Adrenal gland (tissue), 12 donors: Measurements from ENCODE around the gene MYRFL. TPM values are rescaled to one million over a fixed set of nuclear protein-coding genes. Genes with fewer than 3 reads are reported as not detected.
A peak's percentile ranks its signal among the peaks of the same experiment; 100 is the strongest.

Experiments used
- DNase-seq, 7 donors: peaks; one replicate each; pipeline ENCODE4 v3.0.0-alpha.2; 2019 to 2020
- H3K27ac ChIP-seq, 5 donors: fragments of 200-600 bp; sonication (generic) in 4 of 5; 1 replicate in 3 of 5; 2 replicates in 2 of 5; pipeline versions ENCODE4 v1.5.1 to v1.8.0; 2016 to 2020; ENCODE audit warnings: mild to moderate bottlenecking in 1 of 5
- H3K27me3 ChIP-seq: fragments of 200-600 bp; 2 replicates; pipeline ENCODE4 v1.8.0; 2021
- H3K36me3 ChIP-seq, 2 donors: fragments of 200-600 bp; replicated peaks in 1 of 2; 1 replicate in 1 of 2; 2 replicates in 1 of 2; pipeline versions ENCODE4 v1.5.1 to v1.8.0; 2018 to 2022
- H3K4me1 ChIP-seq, 2 donors: fragments of 200-600 bp; replicated peaks in 1 of 2; 1 replicate in 1 of 2; 2 replicates in 1 of 2; pipeline versions ENCODE4 v1.5.1 to v1.8.0; 2018 to 2021
- H3K4me3 ChIP-seq, 4 donors: fragments of 200-600 bp; sonication (generic) in 3 of 4; one replicate each; pipeline ENCODE4 v1.5.1; 2016 to 2018
- H3K9me3 ChIP-seq, 3 donors: fragments of 200-600 bp; sonication (generic) in 1 of 3; replicated peaks in 1 of 3; 1 replicate in 2 of 3; 2 replicates in 1 of 3; pipeline versions ENCODE4 v1.5.1 to v1.8.0; 2016 to 2021
- CTCF ChIP-seq, 6 experiments: fragments of 450-650 bp in 4 of 6; fragments of 200-600 bp in 2 of 6; sonication (generic) in 1 of 6; IDR thresholded peaks; 1 replicate in 5 of 6; 2 replicates in 1 of 6; pipeline versions ENCODE4 v1.5.1 to v1.8.0; 2016 to 2021; ENCODE audit warnings: antibody characterized with exemption in 6 of 6, mild to moderate bottlenecking in 2 of 6, moderate library complexity in 1 of 6
- POLR2A ChIP-seq, 2 donors: fragments of 450-650 bp; IDR thresholded peaks; one replicate each; pipeline ENCODE4 v1.6.1; 2017; ENCODE audit warnings: antibody characterized with exemption in 2 of 2, mild to moderate bottlenecking in 2 of 2, moderate library complexity in 1 of 2
- WGBS, 4 donors: extraction: QIAGEN DNeasy Blood & Tissue Kit in 2 of 4; methylation state at CpG; one replicate each; pipeline versions ENCODE4 v1.1.5 to v1.1.7; 2013 to 2017; 5-methylcytosine and 5-hydroxymethylcytosine counted together
- intact Hi-C, 2 donors: fragments of 100-400 bp; cut with DNase I; formaldehyde crosslinking; loops; one replicate each; pipeline versions ENCODE4 v1.14.1 to v1.15.0; 2022 to 2023
- polyA plus RNA-seq, 3 donors: library from polyadenylated mRNA; stranded (reverse); fragments of 200-250 nt in 2 of 3; fragments of 350-450 nt in 1 of 3; fragmentation: Illumina TruSeq in 1 of 3; extraction: RNeasy Lipid Tissue Mini Kit (QIAGEN cat#74804) in 1 of 3; gene quantifications; one replicate each; pipeline ENCODE4 v1.2.3, GENCODE V29; 2013 to 2014
- total RNA-seq, 9 donors: library from RNA; depleted of rRNA in 4 of 9; stranded (reverse); fragments of >200 nt in 4 of 9; fragments of 120-200 nt in 1 of 9; fragmentation: NEBNext Ultra II Directional in 1 of 9; extraction: Animal tissue kit (Norgen Biotek cat#: 25700) in 1 of 9; gene quantifications; one replicate each; pipeline versions ENCODE4 v1.1.0 to v1.2.4, GENCODE V29; 2013 to 2023
- donor health status: healthy with polysubstance abuse.
- donor health status: Bipolar disorder and iron deficiency.
- donor health status: DM: yes; HTN: yes; CAD: no.
- donor health status: DM: no; HTN: no; CAD: no.
- donor health status: DM: no; HTN: no; CAD: no.
- donor health status: DM: yes; HTN: yes; CAD: no.

Gene MYRFL
- total and polyA plus RNA-seq, 12 donors = 0.07 to 1.00 (median 0.30) TPM

- H3K27ac ChIP-seq = no peak overlapping the region
- DNase-seq = no peak
- no peaks in the 10 kb centered on the region for H3K4me1 ChIP-seq
- no peaks in the 10 kb centered on the region for H3K36me3 ChIP-seq
- H3K4me3 ChIP-seq = no peak overlapping the region
- TF ChIP-seq POLR2A (IDR thresholded peaks at IDR 0.05) (no peak), CTCF (IDR thresholded peaks at IDR 0.05) (no peak)
- 76 to 79% (median 78%) methylated on average over 6 of the region's 6 CpGs for WGBS, 4 donors
- no peaks in the 10 kb centered on the region for H3K27me3 ChIP-seq
- intact Hi-C loops = no loop called here
- no peaks in the 10 kb centered on the region for H3K9me3 ChIP-seq
These were observed 107.9 kb downstream of the MYRFL start for GRCh38 chr12:69932676-69933552.

- no peaks in the 10 kb centered on the region for H3K27me3 ChIP-seq
- no peak for TF ChIP-seq POLR2A (IDR thresholded peaks at IDR 0.05)
- no peak for TF ChIP-seq CTCF (IDR thresholded peaks at IDR 0.05)
These were observed 109.0 kb downstream of the MYRFL start for GRCh38 chr12:69934011-69934410.

GRCh38 chr12:69935651-69936100, 110.6 kb downstream of the MYRFL start:
- H3K4me3 ChIP-seq = no peak overlapping the region
- no peaks in the 10 kb centered on the region for H3K4me1 ChIP-seq
- H3K27me3 ChIP-seq = no peaks in the 10 kb centered on the region
- no peak overlapping the region for H3K27ac ChIP-seq
- 65 to 83% (median 70%) methylated on average over 5 of the region's 5 CpGs for WGBS, 4 donors
- TF ChIP-seq POLR2A (IDR thresholded peaks at IDR 0.05) = no peak
- no peak for TF ChIP-seq CTCF (IDR thresholded peaks at IDR 0.05)
- DNase-seq = peak in 1 of 7 donors; percentile 52
- no peaks in the 10 kb centered on the region for H3K36me3 ChIP-seq
- no peaks in the 10 kb centered on the region for H3K9me3 ChIP-seq
- intact Hi-C loops = no loop called here

More at GRCh38 chr12:69934011-69934410, 109.0 kb downstream of the MYRFL start:
- no peaks in the 10 kb centered on the region for H3K36me3 ChIP-seq
- intact Hi-C loops = no loop called here
- H3K4me3 ChIP-seq = no peak overlapping the region
- no peak for DNase-seq
- WGBS, 4 donors = 94 to 100% (median 95%) methylated on average over 3 to 4 of the region's 4 CpGs
- no peaks in the 10 kb centered on the region for H3K4me1 ChIP-seq
- H3K27ac ChIP-seq = no peak overlapping the region
- no peaks in the 10 kb centered on the region for H3K9me3 ChIP-seq

GRCh38 chr12:69936214-69936731, 111.2 kb downstream of the MYRFL start:
- Histone ChIP-seq H3K36me3 (no peaks in the 10 kb centered on the region), H3K27ac (no peak overlapping the region), H3K9me3 (no peaks in the 10 kb centered on the region), H3K4me1 (no peaks in the 10 kb centered on the region), H3K4me3 (no peak overlapping the region), H3K27me3 (no peaks in the 10 kb centered on the region)
- TF ChIP-seq CTCF (IDR thresholded peaks at IDR 0.05) (no peak), POLR2A (IDR thresholded peaks at IDR 0.05) (no peak)
- intact Hi-C loops = no loop called here
- 77 to 82% (median 79%) methylated on average over 5 of the region's 5 CpGs for WGBS, 4 donors
- DNase-seq = no peak
